OCI-LY7 (cell line): ENCODE data around the gene ERGIC1. TPM values are rescaled to one million over a fixed set of nuclear protein-coding genes. Genes with fewer than 3 reads are reported as not detected.
A peak's percentile ranks its signal among the peaks of the same experiment; 100 is the strongest.

Experiments used
- BruUV-seq: library from RNA; stranded (reverse); fragments of 400-500 nt; replicated peaks from 2 replicates; lab custom pipeline; 2021; lab: Mats Ljungman, UMichigan
- CTCF ChIA-PET: fragments of 300-600 bp; sonication (Branson Sonifier 250); formaldehyde crosslinking; loops from one replicate; lab custom pipeline; 2022; ENCODE audit warnings: antibody characterized with exemption; ENCODE audit not compliant: unreplicated experiment; lab: Charles Lee
- POLR2A ChIA-PET: fragments of 300-600 bp; sonication (Branson Sonifier 250); formaldehyde crosslinking; loops from one replicate; lab custom pipeline; 2022; ENCODE audit warnings: antibody characterized with exemption; lab: Charles Lee
- DNase-seq: peaks from one replicate; pipeline ENCODE4 v3.0.0-alpha.2; 2015; ENCODE audit warnings: low spot score
- H2AFZ ChIP-seq: fragments of 200-600 bp; sonication (generic), shearing (Covaris generic); 2 replicates; pipeline ENCODE4 v1.6.1; 2014; ENCODE audit warnings: mild to moderate bottlenecking, antibody characterized with exemption, low read length, moderate library complexity
- H3K27ac ChIP-seq: fragments of 200-600 bp; sonication (generic); 2 replicates; pipeline ENCODE4 v1.5.1; 2014; ENCODE audit warnings: mixed run types, low read depth, mild to moderate bottlenecking, moderate library complexity, low read length, inconsistent platforms; ENCODE audit not compliant: poor library complexity, severe bottlenecking
- H3K36me3 ChIP-seq: fragments of 200-600 bp; sonication (generic); 2 replicates; pipeline ENCODE4 v1.6.1; 2014; ENCODE audit warnings: mild to moderate bottlenecking, antibody characterized with exemption, low read length, moderate library complexity, mixed read lengths; ENCODE audit not compliant: insufficient read depth
- H3K4me1 ChIP-seq: fragments of 200-600 bp; sonication (generic); 2 replicates; pipeline ENCODE4 v1.5.1; 2014; ENCODE audit warnings: mild to moderate bottlenecking, low read length; ENCODE audit not compliant: insufficient read depth, poor library complexity, severe bottlenecking
- H3K4me2 ChIP-seq: fragments of 200-600 bp; sonication (generic); 2 replicates; pipeline ENCODE4 v1.6.1; 2014; ENCODE audit warnings: mild to moderate bottlenecking, low read length
- H3K4me3 ChIP-seq: fragments of 200-600 bp; sonication (generic); 2 replicates; pipeline ENCODE4 v1.5.1; 2014; ENCODE audit warnings: mild to moderate bottlenecking, low read depth, low read length; ENCODE audit not compliant: poor library complexity, severe bottlenecking
- H3K79me2 ChIP-seq: fragments of 200-600 bp; sonication (generic); 2 replicates; pipeline ENCODE4 v1.6.1; 2016; ENCODE audit warnings: low read depth, mild to moderate bottlenecking, low read length, moderate library complexity, mixed read lengths; ENCODE audit not compliant: insufficient read depth
- H3K9me2 ChIP-seq: fragments of 200-600 bp; sonication (generic); 2 replicates; pipeline ENCODE4 v1.6.1; 2016; ENCODE audit warnings: mild to moderate bottlenecking, low read length, mixed read lengths; ENCODE audit not compliant: insufficient read depth
- H3K9me3 ChIP-seq: fragments of 200-600 bp; sonication (generic); 2 replicates; pipeline ENCODE4 v1.6.1; 2014; ENCODE audit warnings: mild to moderate bottlenecking, mixed run types, low read length, mixed read lengths
- H4K20me1 ChIP-seq: fragments of 200-600 bp; sonication (generic); 2 replicates; pipeline ENCODE4 v1.6.1; 2014; ENCODE audit warnings: mild to moderate bottlenecking, antibody characterized with exemption, low read length, moderate library complexity, mixed read lengths; ENCODE audit not compliant: insufficient read depth
- CTCF ChIP-seq: fragments of 200-600 bp; sonication (generic); conservative IDR thresholded peaks from 2 replicates; pipeline ENCODE4 v1.5.1; 2014; ENCODE audit warnings: mild to moderate bottlenecking, antibody characterized with exemption, low read length, moderate library complexity, mixed read lengths
- EZH2phosphoT487 ChIP-seq: fragments of 200-600 bp; sonication (generic); IDR thresholded peaks from 2 replicates; pipeline ENCODE4 v1.6.1; 2018; ENCODE audit warnings: low read depth, borderline replicate concordance, mild to moderate bottlenecking, mixed run types, antibody characterized with exemption, low read length, moderate library complexity, mixed read lengths
- intact Hi-C: fragments of 100-400 bp; cut with micrococcal nuclease; formaldehyde crosslinking; loops from one replicate; pipeline ENCODE4 v1.10.0; 2022; ENCODE audit not compliant: unreplicated experiment
- total RNA-seq, 2 experiments: library from RNA; depleted of rRNA in 1 of 2; stranded (reverse); fragments of >200 nt in 1 of 2; shearing (Covaris generic) in 1 of 2; gene quantifications; 2 replicates each; pipeline ENCODE4 v1.2.3, GENCODE V29; 2014 to 2022

ERGIC1 gene
- total RNA-seq, 2 experiments from 2014 or later, result 125 to 178 TPM

- H3K79me2 ChIP-seq, result peaks cover 33% of the 10 kb centered on the region
- no peak for DNase-seq
- ChIA-PET CTCF (no interaction called here), POLR2A (interaction anchor here (0.6 kb wide), 1 partner anchor 870 kb away, joined by 4 read pairs; no protein-coding TSS in a partner anchor)
- no peak overlapping the region for H3K4me3 ChIP-seq
- H3K9me2 ChIP-seq, result no peaks in the 10 kb centered on the region
- H3K4me1 ChIP-seq, result peaks cover 15% of the 10 kb centered on the region
- no peak overlapping the region for H2AFZ ChIP-seq
- H3K27ac ChIP-seq, result no peak overlapping the region
- H3K4me2 ChIP-seq, result no peak overlapping the region
- H3K36me3 ChIP-seq, result peaks cover 17% of the 10 kb centered on the region
- intact Hi-C loops, result loop anchor here (5.0 kb wide), 1 partner anchor 300 kb away; no protein-coding TSS in a partner anchor
- TF ChIP-seq EZH2phosphoT487, result no peak
- TF ChIP-seq CTCF, result no peak
- H3K9me3 ChIP-seq, result no peaks in the 10 kb centered on the region
- H4K20me1 ChIP-seq, result peaks cover 5% of the 10 kb centered on the region; the same call in 1 of the 2 replicates
- no TSS peak for BruUV-seq
Observed at GRCh38 chr5:172981931-172982330, 147.9 kb downstream of the ERGIC1 start.

DNA sequence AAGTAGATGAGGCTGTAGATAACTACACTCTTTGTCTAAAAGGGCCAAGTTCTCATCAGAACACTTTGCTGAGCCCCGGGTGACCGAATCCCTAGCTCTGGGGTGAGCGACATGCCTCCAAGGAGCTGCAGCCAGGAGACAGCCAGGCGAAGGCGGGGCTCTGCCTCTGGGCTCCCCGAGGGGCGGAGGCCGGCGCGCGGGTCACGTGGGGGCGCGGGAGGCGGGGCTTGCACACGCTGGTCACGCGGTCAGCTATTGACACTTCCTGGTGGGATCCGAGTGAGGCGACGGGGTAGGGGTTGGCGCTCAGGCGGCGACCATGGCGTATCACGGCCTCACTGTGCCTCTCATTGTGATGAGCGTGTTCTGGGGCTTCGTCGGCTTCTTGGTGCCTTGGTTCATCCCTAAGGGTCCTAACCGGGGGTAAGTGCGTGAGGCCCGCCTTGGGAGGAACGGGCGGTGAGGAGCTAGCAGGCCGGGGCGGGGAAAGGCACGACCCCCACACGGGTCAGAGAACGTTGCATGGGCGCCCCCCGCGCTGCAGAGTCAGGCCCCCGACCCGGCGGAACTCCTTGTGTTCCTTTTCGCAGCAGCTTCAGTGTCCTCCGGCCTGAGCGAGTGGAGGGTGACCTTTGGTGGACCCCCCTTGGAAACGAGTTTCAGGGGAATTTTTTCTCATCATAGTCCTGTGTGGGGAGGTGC is 149.6 kb downstream of the ERGIC1 start, which contains the start of gene ATP6V0E1:
TSS of gene ATP6V0E1 (plus strand) at position 230 of the 702 bp plus-strand sequence. CDS start at position 320, 90 bp downstream.
- BruUV-seq, result TSS peak; percentile 73

More for the DNA sequence above, 149.6 kb downstream of the ERGIC1 start, which contains the start of gene ATP6V0E1:
- peak within 1 kb of the TSS; percentile 79 for H3K27ac ChIP-seq
- intact Hi-C loops, result loop anchor here (1.0 to 5.0 kb wide), 5 partner anchors 52 to 299 kb away; partner anchors contain the start of genes BNIP1 and CREBRF
- H3K4me3 ChIP-seq, result peak within 1 kb of the TSS; percentile 96
- ChIA-PET POLR2A (interaction anchor here (0.6 to 5.3 kb wide), 12 partner anchors 11 to 209 kb away, joined by 3 to 47 read pairs (median 5); partner anchors contain the start of gene RPL26L1), CTCF (interaction anchor here (0.5 to 1.4 kb wide), 6 partner anchors 52 to 212 kb away, joined by 3 to 11 read pairs (median 4); partner anchors contain the start of gene BNIP1)
- H3K9me3 ChIP-seq, result no peaks in the 10 kb centered on the region
- H3K9me2 ChIP-seq, result no peaks in the 10 kb centered on the region
- peaks cover 7% of the 10 kb centered on the region; the same call in 1 of the 2 replicates for H4K20me1 ChIP-seq
- peaks cover 49% of the 10 kb centered on the region for H3K79me2 ChIP-seq
- DNase-seq, result peak; percentile 92
- TF ChIP-seq CTCF, result no peak
- TF ChIP-seq EZH2phosphoT487, result no peak
- peak within 1 kb of the TSS; percentile 88 for H3K4me2 ChIP-seq
- H3K4me1 ChIP-seq, result peaks cover 15% of the 10 kb centered on the region
- H3K36me3 ChIP-seq, result peaks cover 35% of the 10 kb centered on the region
- H2AFZ ChIP-seq, result peak within 1 kb of the TSS; percentile 63
